ENCODE measurements around the gene PADI1.

PADI1 gene

GRCh38 chr1:17273096-17273495 is 68.2 kb downstream of the PADI1 start:
- no peak for DNase-seq (ENCODE audit: low read depth in 1 of 2, low spot score in 1 of 2)

GRCh38 chr1:17274186-17275170 is 69.5 kb downstream of the PADI1 start:
- peak in 1 of 2 experiments; percentile 71 for DNase-seq (ENCODE audit: low read depth in 1 of 2, low spot score in 1 of 2)
- Histone ChIP-seq H3K27ac (replicated peaks) (0 out of 2 replicates have a peak overlapping the region, but pooled peaks have one; percentile 23), H3K27me3 (ENCODE audit: insufficient read depth, poor library complexity, severe bottlenecking) (no peaks in the 10 kb centered on the region), H3K4me3 (replicated peaks; ENCODE audit: insufficient read depth, low read length) (no peak overlapping the region)
- peak; percentile 76 for TF ChIP-seq CTCF (IDR thresholded peaks at IDR 0.05; ENCODE audit: insufficient read depth, low read length)
- TF ChIP-seq GABPA (IDR thresholded peaks at IDR 0.05; ENCODE audit: low read depth) = no peak
- no peak for TF ChIP-seq SPI1 (IDR thresholded peaks at IDR 0.05; ENCODE audit: borderline replicate concordance, low read depth)

More at GRCh38 chr1:17273096-17273495, 68.2 kb downstream of the PADI1 start:
- Histone ChIP-seq H3K27ac (replicated peaks) (no peak overlapping the region), H3K27me3 (ENCODE audit: insufficient read depth, poor library complexity, severe bottlenecking) (no peaks in the 10 kb centered on the region), H3K4me3 (replicated peaks; ENCODE audit: insufficient read depth, low read length) (no peak overlapping the region)
- TF ChIP-seq CTCF (IDR thresholded peaks at IDR 0.05; ENCODE audit: insufficient read depth, low read length) = no peak
- no peak for TF ChIP-seq REST (IDR thresholded peaks at IDR 0.05; ENCODE audit: insufficient replicate concordance, low read depth)
- TF ChIP-seq SPI1 (IDR thresholded peaks at IDR 0.05; ENCODE audit: borderline replicate concordance, low read depth) = no peak

- peak overlapping the region; percentile 31 for H3K27ac ChIP-seq (replicated peaks)
- no peak overlapping the region for H3K4me3 ChIP-seq (replicated peaks; ENCODE audit: insufficient read depth, low read length)
- peak; percentile 72 to 92 for DNase-seq (ENCODE audit: low read depth in 1 of 2, low spot score in 1 of 2)
- H3K27me3 ChIP-seq (ENCODE audit: insufficient read depth, poor library complexity, severe bottlenecking) = no peaks in the 10 kb centered on the region
- no peak for TF ChIP-seq GABPA (IDR thresholded peaks at IDR 0.05; ENCODE audit: low read depth)
- TF ChIP-seq POLR2AphosphoS5 (IDR thresholded peaks at IDR 0.05; ENCODE audit: low read depth) = peak; percentile 48; the same call in 1 of the 2 replicates
- TF ChIP-seq SPI1 (IDR thresholded peaks at IDR 0.05; ENCODE audit: borderline replicate concordance, low read depth) = peak; percentile 94
Observed at GRCh38 chr1:17276568-17276967, 71.6 kb downstream of the PADI1 start.

- Histone ChIP-seq H3K27me3 (ENCODE audit: insufficient read depth, poor library complexity, severe bottlenecking) (no peaks in the 10 kb centered on the region), H3K27ac (replicated peaks) (no peak overlapping the region)
- no peak for DNase-seq (ENCODE audit: low read depth in 1 of 2, low spot score in 1 of 2)
Observed at GRCh38 chr1:17277511-17278159, 72.7 kb downstream of the PADI1 start.

More at GRCh38 chr1:17277511-17278159, 72.7 kb downstream of the PADI1 start:
- no peak overlapping the region for H3K4me3 ChIP-seq (replicated peaks; ENCODE audit: insufficient read depth, low read length)
- TF ChIP-seq CTCF (IDR thresholded peaks at IDR 0.05; ENCODE audit: insufficient read depth, low read length) (no peak), GABPA (IDR thresholded peaks at IDR 0.05; ENCODE audit: low read depth) (no peak)

Measured in HL-60 (cell line).